Thoracic aorta (tissue), 2 donors: ENCODE results near the gene SERPINB13. TPM values are rescaled to one million over a fixed set of nuclear protein-coding genes. Genes with fewer than 3 reads are reported as not detected.

Experiments
- ATAC-seq: fragments of 150-250 bp; one replicate; pipeline ENCODE4 v1.8.0; 2017; ENCODE audit warnings: low read depth; ENCODE audit not compliant: insufficient number of reproducible peaks, low FRiP score
- DNase-seq: peaks from one replicate; pipeline ENCODE4 v3.0.0-alpha.2; 2020; ENCODE audit warnings: low spot score
- H3K27ac ChIP-seq, 2 donors: fragments of 200-600 bp; sonication (generic); 1 replicate in 1 of 2; 2 replicates in 1 of 2; pipeline ENCODE4 v1.5.1; 2016; ENCODE audit warnings: mild to moderate bottlenecking in 2 of 2, moderate library complexity in 2 of 2
- H3K27me3 ChIP-seq: fragments of 200-600 bp; sonication (generic); replicated peaks from 2 replicates; pipeline ENCODE4 v1.6.0; 2016; ENCODE audit warnings: mild to moderate bottlenecking; ENCODE audit not compliant: insufficient read depth
- H3K36me3 ChIP-seq: fragments of 200-600 bp; sonication (generic); one replicate; pipeline ENCODE4 v1.5.1; 2016
- H3K4me1 ChIP-seq, 2 donors: fragments of 200-600 bp; sonication (generic); 1 replicate in 1 of 2; 2 replicates in 1 of 2; pipeline versions ENCODE4 v1.5.1 to v1.6.0; 2016; ENCODE audit warnings: low read depth in 2 of 2, mild to moderate bottlenecking in 1 of 2; ENCODE audit not compliant: control insufficient read depth in 1 of 2
- H3K4me3 ChIP-seq: fragments of 200-600 bp; sonication (generic); 2 replicates; pipeline ENCODE4 v1.5.1; 2016; ENCODE audit warnings: mild to moderate bottlenecking
- H3K9me3 ChIP-seq: fragments of 200-600 bp; sonication (generic); 2 replicates; pipeline ENCODE4 v1.5.1; 2016
- CTCF ChIP-seq: fragments of 200-600 bp; sonication (generic); IDR thresholded peaks from one replicate; pipeline ENCODE4 v1.5.1; 2019; ENCODE audit warnings: antibody characterized with exemption
- total RNA-seq, 2 donors: library from RNA; depleted of rRNA; stranded (reverse); fragments of >200 nt; gene quantifications; one replicate each; pipeline versions ENCODE4 v1.1.0 to v1.2.3, GENCODE V29; 2016

The SERPINB13 gene
- total RNA-seq, 2 donors from 2014 or later = not detected

- TF ChIP-seq CTCF = no peak
- H3K4me3 ChIP-seq = no peak overlapping the region
- DNase-seq = no peak
- H3K4me1 ChIP-seq = no peaks in the 10 kb centered on the region
- no peak for ATAC-seq
- H3K36me3 ChIP-seq = no peaks in the 10 kb centered on the region
- no peaks in the 10 kb centered on the region for H3K9me3 ChIP-seq
- no peaks in the 10 kb centered on the region for H3K27me3 ChIP-seq
- H3K27ac ChIP-seq = no peak overlapping the region
These were observed 59.8 kb downstream of the SERPINB13 start for GRCh38 chr18:63646936-63647335.

- DNase-seq = no peak
- no peaks in the 10 kb centered on the region for H3K4me1 ChIP-seq
- no peak overlapping the region for H3K27ac ChIP-seq
- no peaks in the 10 kb centered on the region for H3K27me3 ChIP-seq
- ATAC-seq = no peak
- no peaks in the 10 kb centered on the region for H3K36me3 ChIP-seq
- TF ChIP-seq CTCF = no peak
- H3K4me3 ChIP-seq = no peak overlapping the region
- no peaks in the 10 kb centered on the region for H3K9me3 ChIP-seq
These were observed 61.1 kb downstream of the SERPINB13 start for GRCh38 chr18:63648241-63648640.

Other genes starting within 250 kb of the SERPINB13 start
- gene KDSR, start 220.1 kb upstream of the SERPINB13 start, total RNA-seq = 10 to 100 TPM; 46.2 to 72.4 TPM
- gene VPS4B, start 164.9 kb upstream of the SERPINB13 start, total RNA-seq = 10 to 100 TPM; 25.5 to 49.9 TPM
- under 1 TPM; 0.41 to 0.63 TPM for gene SERPINB5, start 110.4 kb upstream of the SERPINB13 start, total RNA-seq
- gene SERPINB12, start 45.0 kb upstream of the SERPINB13 start, total RNA-seq = not detected
- not detected for gene SERPINB4, start 56.9 kb downstream of the SERPINB13 start, total RNA-seq
- gene SERPINB3, start 74.5 kb downstream of the SERPINB13 start, total RNA-seq = not detected
- gene SERPINB11, start 115.6 kb downstream of the SERPINB13 start, total RNA-seq = not detected
- gene SERPINB7, start 188.1 kb downstream of the SERPINB13 start, total RNA-seq = under 1 TPM in 1 of 2 donors, not detected in 1; 0.14 TPM